C4-2B (cell line): ENCODE results near the gene GPHB5.

Source experiments
- H3K27ac ChIP-seq: fragments of 450-650 bp; 2 replicates; pipeline ENCODE4 v1.5.1; 2017
- ZFX ChIP-seq: fragments of 450-650 bp; IDR thresholded peaks from 2 replicates; pipeline ENCODE4 v1.6.1; 2017
- TF ChIP-seq, protein P1 (sequence below): fragments of 450-650 bp; conservative IDR thresholded peaks from 2 replicates; pipeline ENCODE4 v1.5.1; 2017; ENCODE audit warnings: mild to moderate bottlenecking

GPHB5 gene, protein sequence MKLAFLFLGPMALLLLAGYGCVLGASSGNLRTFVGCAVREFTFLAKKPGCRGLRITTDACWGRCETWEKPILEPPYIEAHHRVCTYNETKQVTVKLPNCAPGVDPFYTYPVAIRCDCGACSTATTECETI

DNA sequence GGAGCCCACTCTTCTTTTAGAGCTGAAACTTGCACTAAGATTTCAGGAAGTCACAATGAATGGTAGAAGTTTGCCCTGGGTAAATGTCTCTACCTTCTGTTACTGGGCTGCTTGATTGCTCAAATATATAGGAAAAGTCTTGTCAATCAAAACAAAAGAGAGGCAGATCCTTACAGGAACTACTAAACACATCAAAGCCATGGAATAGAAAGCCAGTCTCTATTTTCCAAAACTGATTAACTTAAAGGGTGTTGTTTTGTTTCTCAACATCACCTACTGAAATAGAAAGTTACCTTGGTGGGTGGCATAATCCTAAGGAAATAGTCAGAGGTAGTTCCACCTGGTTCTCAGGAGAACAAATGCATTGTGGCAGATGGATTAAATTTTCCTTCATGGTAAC is at the start of gene GPHB5:
GPHB5 (minus strand) TSS at position 101 of the 400 bp plus-strand sequence. CDS start 1,086 bp downstream, outside the sequence.
- TF ChIP-seq ZFX, result no peak
- TF ChIP-seq, protein P1, sequence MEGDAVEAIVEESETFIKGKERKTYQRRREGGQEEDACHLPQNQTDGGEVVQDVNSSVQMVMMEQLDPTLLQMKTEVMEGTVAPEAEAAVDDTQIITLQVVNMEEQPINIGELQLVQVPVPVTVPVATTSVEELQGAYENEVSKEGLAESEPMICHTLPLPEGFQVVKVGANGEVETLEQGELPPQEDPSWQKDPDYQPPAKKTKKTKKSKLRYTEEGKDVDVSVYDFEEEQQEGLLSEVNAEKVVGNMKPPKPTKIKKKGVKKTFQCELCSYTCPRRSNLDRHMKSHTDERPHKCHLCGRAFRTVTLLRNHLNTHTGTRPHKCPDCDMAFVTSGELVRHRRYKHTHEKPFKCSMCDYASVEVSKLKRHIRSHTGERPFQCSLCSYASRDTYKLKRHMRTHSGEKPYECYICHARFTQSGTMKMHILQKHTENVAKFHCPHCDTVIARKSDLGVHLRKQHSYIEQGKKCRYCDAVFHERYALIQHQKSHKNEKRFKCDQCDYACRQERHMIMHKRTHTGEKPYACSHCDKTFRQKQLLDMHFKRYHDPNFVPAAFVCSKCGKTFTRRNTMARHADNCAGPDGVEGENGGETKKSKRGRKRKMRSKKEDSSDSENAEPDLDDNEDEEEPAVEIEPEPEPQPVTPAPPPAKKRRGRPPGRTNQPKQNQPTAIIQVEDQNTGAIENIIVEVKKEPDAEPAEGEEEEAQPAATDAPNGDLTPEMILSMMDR, result no peak

DNA sequence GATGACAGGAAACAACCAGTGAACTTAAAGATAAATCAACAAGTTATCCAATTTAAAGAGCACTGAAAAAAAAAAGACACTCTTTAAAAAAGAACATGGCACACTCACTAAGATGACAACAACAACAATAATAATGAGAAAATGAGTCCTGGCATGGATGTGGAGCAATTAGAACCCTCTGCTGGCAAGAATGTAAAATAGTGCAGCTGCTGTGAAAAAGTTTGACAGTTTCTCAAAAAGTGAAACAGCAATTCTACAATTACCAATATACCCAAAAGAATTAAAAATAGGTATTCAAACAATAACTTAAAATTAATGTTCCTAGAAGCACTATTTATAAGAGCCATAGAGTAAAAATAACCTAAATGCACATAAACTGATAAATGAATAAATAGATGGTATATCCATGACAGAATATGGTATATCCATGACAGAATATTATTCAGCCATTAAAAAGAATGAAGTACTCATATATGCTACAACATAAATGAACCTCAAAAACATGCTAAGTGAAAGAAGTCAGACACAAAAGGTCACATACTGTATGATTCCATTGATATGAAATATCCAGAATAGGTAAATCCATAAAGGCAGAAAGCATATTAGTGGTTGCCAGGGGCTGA is 49.1 kb upstream of the GPHB5 start:
- TF ChIP-seq, protein P1, result peak; percentile 18
- TF ChIP-seq ZFX, result no peak
- H3K27ac ChIP-seq, result no peak overlapping the region

More for the DNA sequence above, at the start of gene GPHB5:
- H3K27ac ChIP-seq, result no peak within 1 kb of the TSS

DNA sequence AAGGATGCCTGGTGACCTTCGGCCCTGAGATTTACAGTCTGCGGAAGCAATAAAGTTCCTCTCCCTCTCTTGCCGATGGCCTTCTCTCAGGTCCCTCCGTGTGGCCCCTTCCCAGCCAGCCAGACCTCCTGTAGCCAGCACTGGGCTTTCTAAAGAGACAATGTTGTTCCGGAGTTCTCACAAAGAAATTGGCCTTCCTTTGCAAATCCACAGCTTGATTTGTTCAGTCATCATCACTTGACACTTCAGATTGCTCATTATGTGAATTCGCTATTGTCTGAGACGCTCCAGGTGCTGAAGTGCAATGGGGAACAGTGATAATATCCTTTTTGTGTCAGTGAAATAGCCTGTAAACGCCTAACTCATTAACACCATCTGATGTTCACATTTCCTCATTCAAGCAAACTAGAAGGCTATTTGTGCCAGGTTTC is 43.7 kb upstream of the GPHB5 start:
- H3K27ac ChIP-seq, result no peak overlapping the region
- TF ChIP-seq, protein P1, result no peak
- TF ChIP-seq ZFX, result no peak

DNA sequence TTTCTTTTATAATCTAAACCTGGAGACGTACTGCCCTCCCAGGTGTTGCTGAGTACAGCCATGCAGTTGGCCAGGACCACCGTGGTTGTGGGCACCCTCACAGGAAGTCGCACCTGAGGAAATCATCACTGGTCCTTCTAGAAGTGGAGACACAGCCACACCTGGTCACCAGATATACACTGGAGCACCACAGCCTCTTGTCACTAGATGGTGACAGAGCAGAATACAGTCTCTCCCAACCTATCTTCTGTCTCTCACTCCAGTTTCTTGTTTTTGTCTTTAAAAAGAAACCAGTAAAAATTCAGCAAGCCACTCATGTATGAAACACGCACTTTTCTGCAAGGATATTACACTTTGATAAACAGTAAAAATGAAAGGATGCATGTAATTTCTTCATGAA is 43.1 kb upstream of the GPHB5 start:
- no peak overlapping the region for H3K27ac ChIP-seq
- no peak for TF ChIP-seq ZFX
- TF ChIP-seq, protein P1, result no peak; the same call in 1 of the 2 replicates

DNA sequence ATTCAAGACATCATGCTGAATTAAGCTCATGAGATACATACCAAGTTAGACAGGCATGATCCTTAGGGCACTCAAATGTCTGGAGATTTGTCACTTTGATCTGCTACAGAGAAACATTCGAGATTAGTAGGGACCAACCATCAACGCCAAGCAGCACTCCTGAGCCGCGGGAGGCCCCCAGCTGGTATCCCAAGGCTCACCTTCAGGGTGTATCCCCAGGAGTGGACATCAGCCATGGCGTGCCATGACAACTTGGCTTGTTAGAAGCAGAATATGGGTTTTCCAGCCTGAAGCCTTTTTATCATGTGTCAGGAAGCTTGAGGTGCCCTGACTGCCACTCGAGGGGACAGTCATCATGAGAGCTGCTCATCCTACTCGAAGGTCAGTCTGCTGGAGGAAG is 39.1 kb upstream of the GPHB5 start:
- no peak overlapping the region for H3K27ac ChIP-seq
- TF ChIP-seq, protein P1, result no peak
- no peak for TF ChIP-seq ZFX

DNA sequence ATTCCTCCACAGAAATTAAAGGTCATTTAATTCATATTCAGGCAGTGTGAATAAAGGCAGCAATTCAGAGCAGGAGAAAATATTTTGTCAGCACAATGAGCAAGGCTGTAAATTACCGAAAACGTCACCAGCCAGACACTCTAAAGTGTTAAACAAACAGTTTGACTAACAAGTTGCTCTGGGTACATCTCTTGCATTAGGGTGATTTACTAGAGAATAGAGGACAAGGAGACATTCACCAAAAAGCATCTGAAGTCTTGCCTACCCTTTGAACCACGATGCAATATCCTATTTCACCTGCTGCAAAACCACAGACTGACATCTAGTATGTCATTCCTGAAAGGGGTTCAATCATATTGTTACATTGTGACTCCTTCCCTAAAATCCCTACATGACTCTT is 27.1 kb upstream of the GPHB5 start:
- H3K27ac ChIP-seq, result no peak overlapping the region
- TF ChIP-seq, protein P1, result no peak
- no peak for TF ChIP-seq ZFX

DNA sequence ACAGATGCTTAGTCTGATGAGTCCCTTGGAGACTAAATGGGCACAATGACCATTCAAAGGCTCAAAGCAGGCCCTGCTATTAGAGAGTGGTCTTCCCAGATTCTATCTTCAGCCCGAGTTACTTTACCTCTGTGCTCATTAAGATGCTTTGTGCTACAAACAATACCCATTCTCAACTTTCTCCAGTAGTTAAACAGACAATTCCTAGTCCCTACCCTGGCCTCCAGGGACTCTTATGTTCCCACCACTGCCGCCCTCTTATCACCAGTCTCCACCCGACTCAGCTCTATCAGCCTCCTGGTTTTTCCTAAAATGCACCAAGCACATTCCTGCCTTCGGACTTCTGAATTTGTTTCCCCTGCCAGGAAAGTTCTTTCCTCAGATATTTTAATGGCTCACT is 25.6 kb upstream of the GPHB5 start:
- no peak for TF ChIP-seq ZFX
- H3K27ac ChIP-seq, result no peak overlapping the region

DNA sequence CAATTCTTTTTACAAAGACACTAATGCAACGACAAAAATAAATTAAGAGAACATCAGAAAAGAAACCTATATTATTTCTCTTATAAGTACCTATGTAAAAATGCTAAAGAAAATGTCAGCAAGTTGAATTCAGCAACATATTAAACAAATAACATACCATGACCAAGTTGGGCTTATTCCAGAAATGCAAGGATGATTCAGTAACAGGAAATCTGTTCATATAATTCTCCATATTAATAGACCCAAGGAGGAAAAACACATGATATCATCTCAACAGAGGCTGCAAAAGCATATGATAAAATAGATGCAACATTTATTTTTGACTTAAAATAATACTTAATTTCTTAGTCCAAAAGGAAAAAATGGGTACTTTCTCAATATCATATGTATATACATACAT is 25.1 kb upstream of the GPHB5 start:
- no peak for TF ChIP-seq ZFX
- TF ChIP-seq, protein P1, result no peak

More for the DNA sequence above, 25.1 kb upstream of the GPHB5 start:
- no peak overlapping the region for H3K27ac ChIP-seq
